Bronchial epithelial cell (primary cell): ENCODE results near the gene LYPD6B. TPM values are rescaled to one million over a fixed set of nuclear protein-coding genes. Genes with fewer than 3 reads are reported as not detected.

ENCODE experiments used
- DNase-seq: peaks from one replicate; pipeline ENCODE4 v3.0.0-alpha.2; 2010; ENCODE audit warnings: low read depth
- FAIRE-seq: peaks from 2 replicates; lab custom pipeline; 2011; peaks lifted over from hg19 to GRCh38; lab: Jason Lieb, UNC
- H3K27me3 ChIP-seq: 2 replicates; pipeline ENCODE4 v1.5.1; 2011; ENCODE audit warnings: low read length; ENCODE audit not compliant: control insufficient read depth, insufficient read depth
- H3K36me3 ChIP-seq: 2 replicates; pipeline ENCODE4 v1.5.1; 2011; ENCODE audit warnings: low read length; ENCODE audit not compliant: control insufficient read depth, insufficient read depth
- H3K4me3 ChIP-seq: 2 replicates; pipeline ENCODE4 v1.5.1; 2011; ENCODE audit warnings: mild to moderate bottlenecking, low read depth, low read length, control low read depth
- CTCF ChIP-seq: IDR thresholded peaks from 2 replicates; pipeline ENCODE4 v1.5.1; 2011; ENCODE audit warnings: mild to moderate bottlenecking, moderate library complexity, low read length, control low read depth, inconsistent platforms; ENCODE audit not compliant: insufficient read depth, severe bottlenecking
- total RNA-seq: library from RNA; depleted of rRNA; stranded (reverse); fragments of >200 nt; gene quantifications from 2 replicates; pipeline ENCODE4 v1.2.1, GENCODE V29; 2014

LYPD6B gene
- total RNA-seq, 1 donor from 2014 or later, result 14.7 TPM

- no peak for DNase-seq
Observed at GRCh38 chr2:149134335-149134923, 95.9 kb downstream of the LYPD6B start.

GRCh38 chr2:149136111-149136510 lies 97.6 kb downstream of the LYPD6B start:
- no peak for TF ChIP-seq CTCF
- no peaks in the 10 kb centered on the region for H3K27me3 ChIP-seq
- H3K36me3 ChIP-seq, result no peaks in the 10 kb centered on the region
- DNase-seq (no peak), FAIRE-seq (no peak)
- H3K4me3 ChIP-seq, result no peak overlapping the region

More at GRCh38 chr2:149134335-149134923, 95.9 kb downstream of the LYPD6B start:
- Histone ChIP-seq H3K27me3 (no peaks in the 10 kb centered on the region), H3K4me3 (no peak overlapping the region), H3K36me3 (no peaks in the 10 kb centered on the region)
- FAIRE-seq, result no peak
- TF ChIP-seq CTCF, result no peak

GRCh38 chr2:149141046-149141445 lies 102.5 kb downstream of the LYPD6B start:
- TF ChIP-seq CTCF, result no peak
- Histone ChIP-seq H3K36me3 (no peaks in the 10 kb centered on the region), H3K4me3 (no peak overlapping the region), H3K27me3 (no peaks in the 10 kb centered on the region)
- no peak for DNase-seq
- no peak for FAIRE-seq

- H3K4me3 ChIP-seq, result no peak overlapping the region
- TF ChIP-seq CTCF, result no peak
- no peaks in the 10 kb centered on the region for H3K27me3 ChIP-seq
- no peaks in the 10 kb centered on the region for H3K36me3 ChIP-seq
- DNase-seq, result no peak
- no peak for FAIRE-seq
Observed at GRCh38 chr2:149143734-149144133, 105.2 kb downstream of the LYPD6B start.

- DNase-seq, result no peak
Observed at GRCh38 chr2:149145314-149146295, 107.1 kb downstream of the LYPD6B start.

More at GRCh38 chr2:149145314-149146295, 107.1 kb downstream of the LYPD6B start:
- Histone ChIP-seq H3K4me3 (no peak overlapping the region), H3K36me3 (no peaks in the 10 kb centered on the region), H3K27me3 (no peaks in the 10 kb centered on the region)
- FAIRE-seq, result no peak
- TF ChIP-seq CTCF, result no peak
